GM12878 (cell line): Measurements from ENCODE around the gene PCSK6. TPM values are rescaled to one million over a fixed set of nuclear protein-coding genes. Genes with fewer than 3 reads are reported as not detected.

Experiments used
- ASH2L ChIP-seq: fragments of 300-600, 200-600 bp; sonication (generic); IDR thresholded peaks from 2 replicates; pipeline ENCODE4 v1.6.1; 2017; ENCODE audit warnings: low read depth, mild to moderate bottlenecking, borderline replicate concordance
- BCL11A ChIP-seq: IDR thresholded peaks from 2 replicates; pipeline ENCODE4 v1.6.1; 2011; ENCODE audit warnings: low read depth, low read length
- BCL3 ChIP-seq: IDR thresholded peaks from 2 replicates; pipeline ENCODE4 v1.6.1; 2011; ENCODE audit warnings: borderline replicate concordance, low read depth, mild to moderate bottlenecking, moderate library complexity, low read length; ENCODE audit not compliant: insufficient read depth, poor library complexity, severe bottlenecking
- CBX3 ChIP-seq: fragments of 200-600 bp; sonication (generic); IDR thresholded peaks from 2 replicates; pipeline ENCODE4 v1.6.1; 2016; ENCODE audit warnings: low read depth, borderline replicate concordance
- CREM ChIP-seq: IDR thresholded peaks from 2 replicates; pipeline ENCODE4 v1.6.1; 2014; ENCODE audit warnings: antibody characterized with exemption, low read depth
- ETV6 ChIP-seq, 2 experiments: fragments of 450-650 bp in 1 of 2; IDR thresholded peaks in 1 of 2; conservative IDR thresholded peaks in 1 of 2; 2 replicates each; pipeline ENCODE4 v1.6.1; 2014; ENCODE audit warnings: antibody characterized with exemption in 1 of 2, borderline replicate concordance in 1 of 2, low read depth in 1 of 2, mild to moderate bottlenecking in 1 of 2, moderate library complexity in 1 of 2
- EZH2 ChIP-seq: IDR thresholded peaks from 2 replicates; pipeline ENCODE4 v1.6.1; 2012; ENCODE audit warnings: low read depth, mild to moderate bottlenecking, control low read depth, inconsistent platforms, low read length, borderline replicate concordance; ENCODE audit not compliant: control insufficient read depth
- IRF4 ChIP-seq: IDR thresholded peaks from 2 replicates; pipeline ENCODE4 v1.6.1; 2011; ENCODE audit warnings: low read depth, low read length
- KAT2A ChIP-seq: conservative IDR thresholded peaks from 2 replicates; pipeline ENCODE4 v1.6.1; 2011; ENCODE audit warnings: low read depth, low read length; ENCODE audit not compliant: control insufficient read depth
- KDM1A ChIP-seq: fragments of 200-600 bp; sonication (generic); IDR thresholded peaks from 2 replicates; pipeline ENCODE4 v1.6.1; 2016; ENCODE audit warnings: borderline replicate concordance
- MEF2A ChIP-seq: IDR thresholded peaks from 2 replicates; pipeline ENCODE4 v1.6.1; 2011; ENCODE audit warnings: low read depth, mild to moderate bottlenecking, low read length, moderate library complexity; ENCODE audit not compliant: insufficient read depth
- MYC ChIP-seq: IDR thresholded peaks from 2 replicates; pipeline ENCODE4 v1.6.1; 2011; ENCODE audit warnings: mild to moderate bottlenecking, low read length, moderate library complexity, inconsistent platforms; ENCODE audit not compliant: insufficient read depth, insufficient replicate concordance, insufficient read length, severe bottlenecking
- NRF1 ChIP-seq: conservative IDR thresholded peaks from 2 replicates; pipeline ENCODE4 v1.6.1; 2011; ENCODE audit warnings: mild to moderate bottlenecking, low read depth, low read length, improper control_type of control experiment
- POLR2AphosphoS5 ChIP-seq: IDR thresholded peaks from 2 replicates; pipeline ENCODE4 v1.6.1; 2011; ENCODE audit warnings: mild to moderate bottlenecking, low read length, inconsistent platforms
- RBBP5 ChIP-seq: fragments of 200-600 bp; sonication (generic); conservative IDR thresholded peaks from 2 replicates; pipeline ENCODE4 v1.6.1; 2016
- SMC3 ChIP-seq: IDR thresholded peaks from 2 replicates; pipeline ENCODE4 v1.6.1; 2011; ENCODE audit warnings: low read length, improper control_type of control experiment, borderline replicate concordance
- SRF ChIP-seq, 2 experiments: IDR thresholded peaks; 2 replicates each; pipeline ENCODE4 v1.6.1; 2011; ENCODE audit warnings: low read depth in 2 of 2, low read length in 2 of 2, mild to moderate bottlenecking in 1 of 2, moderate library complexity in 1 of 2
- SUPT20H ChIP-seq: IDR thresholded peaks from 2 replicates; pipeline ENCODE4 v1.6.1; 2011; ENCODE audit warnings: low read depth, mild to moderate bottlenecking, low read length, moderate library complexity, borderline replicate concordance; ENCODE audit not compliant: control insufficient read depth
- TCF7 ChIP-seq: IDR thresholded peaks from 2 replicates; pipeline ENCODE4 v1.6.1; 2014; ENCODE audit warnings: antibody characterized with exemption, borderline replicate concordance
- YY1 ChIP-seq: IDR thresholded peaks from 2 replicates; pipeline ENCODE4 v1.6.1; 2011; ENCODE audit warnings: low read depth, mild to moderate bottlenecking, low read length
- polyA plus RNA-seq, 11 experiments: library from polyadenylated mRNA; depleted of rRNA in 4 of 11; unstranded in 6 of 11; stranded (reverse) in 5 of 11; fragments of >200 nt; fragmentation: Nextera tagmentation in 4 of 11; fragmentation: Illumina TruSeq in 1 of 11; extraction: Ambion mirVana in 4 of 11; extraction: Trizol in 1 of 11; gene quantifications; 1 replicate in 1 of 11; 2 replicates in 10 of 11; pipeline versions ENCODE4 v1.2.1 to v1.2.3, GENCODE V29; 2011 to 2016; ENCODE audit warnings: inconsistent platforms in 2 of 11, missing spikeins in 2 of 11, low read depth in 1 of 11
- total RNA-seq, 4 experiments: library from RNA; depleted of rRNA in 3 of 4; stranded (reverse); fragments of >200 nt in 3 of 4; fragmentation: Illumina TruSeq in 1 of 4; extraction: Trizol in 1 of 4; gene quantifications; 2 replicates each; pipeline versions ENCODE4 v1.2.1 to v1.2.3, GENCODE V29; 2013 to 2021
- TF ChIP-seq, protein P1 (sequence below): fragments of 450-650 bp; conservative IDR thresholded peaks from 2 replicates; pipeline ENCODE4 v1.6.1; 2017; ENCODE audit warnings: mild to moderate bottlenecking, moderate library complexity
- TF ChIP-seq, protein P2 (sequence below): IDR thresholded peaks from 2 replicates; pipeline ENCODE4 v1.6.1; 2012; ENCODE audit warnings: low read depth, low read length, improper control_type of control experiment
- TF ChIP-seq, protein P3 (sequence below): fragments of 450-650 bp; IDR thresholded peaks from 2 replicates; pipeline ENCODE4 v1.6.1; 2018; ENCODE audit warnings: mild to moderate bottlenecking, low read depth, moderate library complexity; ENCODE audit not compliant: partially characterized antibody
- TF ChIP-seq, protein P4 (sequence below): IDR thresholded peaks from 2 replicates; pipeline ENCODE4 v1.6.1; 2011; ENCODE audit warnings: low read depth, low read length, improper control_type of control experiment, borderline replicate concordance

The PCSK6 gene
- total and polyA plus RNA-seq, 10 of the 15 experiments (the other 5 are each of a cell fraction or from before 2014, with no cell fraction given), result 0.19 to 0.67 (median 0.25) TPM; not detected in 4

DNA sequence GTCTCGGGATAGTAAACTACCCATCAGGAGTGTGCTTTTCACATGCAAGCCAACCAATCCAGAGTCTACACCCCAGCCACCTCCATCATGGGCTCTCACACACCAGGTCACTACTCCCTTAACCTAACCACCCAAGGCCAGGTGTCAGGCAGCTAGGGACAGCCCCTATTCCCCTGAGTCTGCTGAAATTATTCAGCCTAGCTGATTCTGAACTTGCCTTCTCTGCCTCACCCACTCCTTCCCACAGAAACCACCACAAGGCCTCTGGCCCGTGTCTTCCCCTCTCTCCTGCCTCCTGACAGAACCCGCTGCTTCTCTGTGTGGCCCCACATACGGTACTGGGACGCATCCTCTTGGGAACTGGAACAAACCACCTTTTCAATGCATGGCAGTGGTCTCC is 82.1 kb downstream of the PCSK6 start (continued):
- TF ChIP-seq POLR2AphosphoS5, result no peak
- TF ChIP-seq TCF7, result no peak
- TF ChIP-seq CBX3, result no peak
- no peak for TF ChIP-seq CREM
- TF ChIP-seq YY1, result no peak
- TF ChIP-seq EZH2, result no peak
- TF ChIP-seq SMC3, result no peak
- TF ChIP-seq, protein P1, sequence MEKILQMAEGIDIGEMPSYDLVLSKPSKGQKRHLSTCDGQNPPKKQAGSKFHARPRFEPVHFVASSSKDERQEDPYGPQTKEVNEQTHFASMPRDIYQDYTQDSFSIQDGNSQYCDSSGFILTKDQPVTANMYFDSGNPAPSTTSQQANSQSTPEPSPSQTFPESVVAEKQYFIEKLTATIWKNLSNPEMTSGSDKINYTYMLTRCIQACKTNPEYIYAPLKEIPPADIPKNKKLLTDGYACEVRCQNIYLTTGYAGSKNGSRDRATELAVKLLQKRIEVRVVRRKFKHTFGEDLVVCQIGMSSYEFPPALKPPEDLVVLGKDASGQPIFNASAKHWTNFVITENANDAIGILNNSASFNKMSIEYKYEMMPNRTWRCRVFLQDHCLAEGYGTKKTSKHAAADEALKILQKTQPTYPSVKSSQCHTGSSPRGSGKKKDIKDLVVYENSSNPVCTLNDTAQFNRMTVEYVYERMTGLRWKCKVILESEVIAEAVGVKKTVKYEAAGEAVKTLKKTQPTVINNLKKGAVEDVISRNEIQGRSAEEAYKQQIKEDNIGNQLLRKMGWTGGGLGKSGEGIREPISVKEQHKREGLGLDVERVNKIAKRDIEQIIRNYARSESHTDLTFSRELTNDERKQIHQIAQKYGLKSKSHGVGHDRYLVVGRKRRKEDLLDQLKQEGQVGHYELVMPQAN, result no peak
- no peak for TF ChIP-seq ASH2L
- TF ChIP-seq, protein P2, sequence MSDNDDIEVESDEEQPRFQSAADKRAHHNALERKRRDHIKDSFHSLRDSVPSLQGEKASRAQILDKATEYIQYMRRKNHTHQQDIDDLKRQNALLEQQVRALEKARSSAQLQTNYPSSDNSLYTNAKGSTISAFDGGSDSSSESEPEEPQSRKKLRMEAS, result no peak
- peak; percentile 70; the same call in 1 of the 2 replicates for TF ChIP-seq BCL11A
- TF ChIP-seq KAT2A, result no peak
- peak; percentile 72; the same call in 1 of the 2 replicates for TF ChIP-seq IRF4
- no peak for TF ChIP-seq NRF1
- TF ChIP-seq MYC, result no peak
- peak; percentile 77 for TF ChIP-seq BCL3
- peak; percentile 39; the same call in 1 of the 2 replicates for TF ChIP-seq MEF2A
- no peak for TF ChIP-seq SRF (IDR thresholded peaks at IDR 0.05; ENCODE audit: low read depth in 2 of 2, low read length in 2 of 2)
- TF ChIP-seq, protein P3, sequence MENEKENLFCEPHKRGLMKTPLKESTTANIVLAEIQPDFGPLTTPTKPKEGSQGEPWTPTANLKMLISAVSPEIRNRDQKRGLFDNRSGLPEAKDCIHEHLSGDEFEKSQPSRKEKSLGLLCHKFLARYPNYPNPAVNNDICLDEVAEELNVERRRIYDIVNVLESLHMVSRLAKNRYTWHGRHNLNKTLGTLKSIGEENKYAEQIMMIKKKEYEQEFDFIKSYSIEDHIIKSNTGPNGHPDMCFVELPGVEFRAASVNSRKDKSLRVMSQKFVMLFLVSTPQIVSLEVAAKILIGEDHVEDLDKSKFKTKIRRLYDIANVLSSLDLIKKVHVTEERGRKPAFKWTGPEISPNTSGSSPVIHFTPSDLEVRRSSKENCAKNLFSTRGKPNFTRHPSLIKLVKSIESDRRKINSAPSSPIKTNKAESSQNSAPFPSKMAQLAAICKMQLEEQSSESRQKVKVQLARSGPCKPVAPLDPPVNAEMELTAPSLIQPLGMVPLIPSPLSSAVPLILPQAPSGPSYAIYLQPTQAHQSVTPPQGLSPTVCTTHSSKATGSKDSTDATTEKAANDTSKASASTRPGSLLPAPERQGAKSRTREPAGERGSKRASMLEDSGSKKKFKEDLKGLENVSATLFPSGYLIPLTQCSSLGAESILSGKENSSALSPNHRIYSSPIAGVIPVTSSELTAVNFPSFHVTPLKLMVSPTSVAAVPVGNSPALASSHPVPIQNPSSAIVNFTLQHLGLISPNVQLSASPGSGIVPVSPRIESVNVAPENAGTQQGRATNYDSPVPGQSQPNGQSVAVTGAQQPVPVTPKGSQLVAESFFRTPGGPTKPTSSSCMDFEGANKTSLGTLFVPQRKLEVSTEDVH, result no peak
- TF ChIP-seq ETV6 (conservative IDR thresholded peaks at IDR 0.05 in 1 of 2, IDR thresholded peaks at IDR 0.05 in 1 of 2; ENCODE audit: borderline replicate concordance in 1 of 2, low read depth in 1 of 2), result no peak
- no peak for TF ChIP-seq KDM1A
- TF ChIP-seq SUPT20H, result no peak
- TF ChIP-seq RBBP5, result no peak
- TF ChIP-seq, protein P4, sequence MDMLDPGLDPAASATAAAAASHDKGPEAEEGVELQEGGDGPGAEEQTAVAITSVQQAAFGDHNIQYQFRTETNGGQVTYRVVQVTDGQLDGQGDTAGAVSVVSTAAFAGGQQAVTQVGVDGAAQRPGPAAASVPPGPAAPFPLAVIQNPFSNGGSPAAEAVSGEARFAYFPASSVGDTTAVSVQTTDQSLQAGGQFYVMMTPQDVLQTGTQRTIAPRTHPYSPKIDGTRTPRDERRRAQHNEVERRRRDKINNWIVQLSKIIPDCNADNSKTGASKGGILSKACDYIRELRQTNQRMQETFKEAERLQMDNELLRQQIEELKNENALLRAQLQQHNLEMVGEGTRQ, result no peak
